Right renal cortex interstitium (tissue), 3 donors: Measurements from ENCODE around the gene CSMD2. TPM values are rescaled to one million over a fixed set of nuclear protein-coding genes. Genes with fewer than 3 reads are reported as not detected.
A peak's percentile ranks its signal among the peaks of the same experiment; 100 is the strongest.

Experiments used
- DNase-seq, 3 donors: peaks; one replicate each; pipeline ENCODE4 v3.0.0-alpha.2; 2013; ENCODE audit warnings: low read depth in 3 of 3, low spot score in 2 of 3
- polyA plus RNA-seq, 3 donors: library from polyadenylated mRNA; unstranded; fragments of 120-200 nt; gene quantifications; one replicate each; pipeline ENCODE4 v1.2.1, GENCODE V29; 2013; ENCODE audit not compliant: insufficient read length in 3 of 3

Gene CSMD2
- polyA plus RNA-seq, 3 donors = 0.78 to 1.1 (median 0.92) TPM

DNA sequence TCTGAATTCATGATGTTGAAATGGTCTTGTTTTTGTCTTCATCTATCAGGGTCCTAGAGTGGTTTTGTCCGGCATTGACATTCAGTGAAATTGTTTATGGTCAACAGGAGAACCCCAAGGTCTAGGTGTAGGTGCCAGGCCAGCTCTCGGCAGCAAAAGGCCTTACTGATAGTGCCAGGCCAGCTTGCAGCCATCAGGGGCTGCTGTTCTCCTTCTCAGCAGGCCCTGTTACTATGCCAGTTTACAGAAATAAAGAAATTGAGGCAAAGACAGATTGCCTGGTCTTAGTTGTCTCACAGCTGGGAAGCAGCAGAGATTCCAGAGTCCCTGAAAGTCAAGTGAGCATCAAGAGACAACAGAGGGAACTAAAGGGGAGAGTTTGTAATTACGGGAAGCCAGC, 289.2 kb downstream of the CSMD2 start:
- no peak for DNase-seq

DNA sequence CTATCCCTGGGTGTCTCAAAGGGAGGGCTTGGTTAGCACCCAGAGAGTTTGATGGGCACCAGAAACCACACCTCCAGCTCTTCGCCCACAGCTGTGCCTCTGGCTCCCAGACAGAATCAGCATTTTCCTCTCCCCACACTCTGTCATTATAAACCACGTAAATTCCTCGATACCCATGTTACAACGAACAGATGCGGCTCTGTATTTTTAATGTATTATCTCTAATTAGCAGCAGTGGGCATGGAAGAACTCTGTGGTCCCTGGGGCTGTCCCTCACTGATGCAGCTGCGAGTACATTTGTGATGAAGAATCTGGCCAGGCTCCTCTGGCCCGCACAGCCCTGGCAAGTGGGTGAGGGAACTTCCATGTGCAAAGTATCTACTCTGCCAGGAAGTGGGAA, 290.4 kb downstream of the CSMD2 start:
- no peak for DNase-seq

DNA sequence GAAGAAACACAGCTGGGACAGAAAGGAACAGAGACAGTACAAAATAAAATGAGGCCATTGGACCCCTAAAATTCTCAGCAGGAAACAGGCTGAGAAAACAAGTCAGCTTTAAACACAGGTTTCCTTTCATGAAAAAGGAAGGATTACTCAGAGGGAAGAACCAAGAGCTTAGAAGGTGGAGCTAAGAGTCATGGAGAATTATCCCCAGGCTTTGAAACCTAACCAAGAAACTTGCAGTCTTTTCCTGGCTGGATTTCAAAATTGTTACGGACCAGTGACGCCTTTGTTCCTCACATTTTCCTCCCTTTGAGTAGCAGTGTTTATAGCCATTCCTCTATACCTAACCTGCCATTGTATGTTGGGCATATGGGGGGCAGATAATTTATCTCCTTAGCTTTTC, 292.3 kb downstream of the CSMD2 start:
- no peak for DNase-seq

DNA sequence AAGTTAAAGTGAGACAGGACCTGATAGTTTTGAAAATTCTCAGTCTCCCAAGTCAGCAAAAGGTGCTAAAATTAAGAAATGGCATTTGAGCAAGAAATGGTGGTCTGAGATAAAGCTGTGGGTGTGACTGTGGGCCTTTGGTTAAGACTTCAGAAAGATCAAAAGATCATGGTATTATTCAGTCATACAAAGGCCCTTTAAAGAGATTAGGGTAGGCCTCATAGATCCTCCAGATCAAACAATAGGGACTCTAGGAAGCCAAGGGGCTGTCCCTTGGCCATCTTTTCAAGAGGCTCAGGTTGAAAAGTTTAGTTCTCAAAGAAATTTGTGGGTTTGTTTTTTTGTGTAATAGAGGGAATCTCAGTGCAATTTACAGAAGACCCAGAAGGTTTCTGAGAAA, 292.8 kb downstream of the CSMD2 start:
- DNase-seq = no peak

DNA sequence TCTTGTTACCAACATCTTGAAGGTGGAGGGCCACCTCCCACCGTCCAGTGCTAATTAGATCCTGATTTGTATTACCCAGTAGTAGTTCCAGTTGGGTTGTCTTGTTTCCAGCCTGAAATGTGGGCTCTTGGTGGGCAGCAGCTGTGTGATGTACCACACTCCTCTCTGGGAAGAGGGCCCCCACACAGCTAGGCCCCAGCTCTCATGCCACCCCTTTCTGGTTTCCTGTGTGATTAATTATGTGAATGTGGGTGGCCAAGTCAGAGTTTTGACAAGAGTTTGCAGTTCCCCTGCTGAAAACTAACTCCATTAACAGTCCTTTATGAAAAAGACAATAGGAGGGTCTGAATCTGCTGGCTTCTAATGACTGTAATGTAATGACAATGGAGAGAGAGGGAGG, 297.3 kb downstream of the CSMD2 start:
- DNase-seq = no peak

DNA sequence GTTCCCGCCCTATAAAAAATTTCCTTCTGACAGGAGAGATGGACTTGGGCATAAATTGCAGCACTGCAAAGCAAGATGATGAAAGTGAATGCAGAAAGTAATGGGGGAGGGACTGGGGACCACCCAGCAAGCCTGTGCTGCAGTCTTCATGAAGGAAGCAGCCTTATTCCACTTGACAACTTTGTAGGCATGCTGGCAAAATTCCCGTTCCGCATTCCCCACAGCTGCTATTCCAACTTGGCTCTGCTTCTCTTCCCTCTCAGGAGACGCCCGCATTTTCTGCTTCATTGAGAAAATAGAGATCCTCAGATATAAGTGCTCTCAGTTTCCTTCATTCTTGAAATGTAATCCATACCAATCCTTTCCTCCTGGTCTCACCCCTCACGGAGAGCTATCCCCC, 298.7 kb downstream of the CSMD2 start:
- peak; percentile 9 to 44 (median 10) for DNase-seq

DNA sequence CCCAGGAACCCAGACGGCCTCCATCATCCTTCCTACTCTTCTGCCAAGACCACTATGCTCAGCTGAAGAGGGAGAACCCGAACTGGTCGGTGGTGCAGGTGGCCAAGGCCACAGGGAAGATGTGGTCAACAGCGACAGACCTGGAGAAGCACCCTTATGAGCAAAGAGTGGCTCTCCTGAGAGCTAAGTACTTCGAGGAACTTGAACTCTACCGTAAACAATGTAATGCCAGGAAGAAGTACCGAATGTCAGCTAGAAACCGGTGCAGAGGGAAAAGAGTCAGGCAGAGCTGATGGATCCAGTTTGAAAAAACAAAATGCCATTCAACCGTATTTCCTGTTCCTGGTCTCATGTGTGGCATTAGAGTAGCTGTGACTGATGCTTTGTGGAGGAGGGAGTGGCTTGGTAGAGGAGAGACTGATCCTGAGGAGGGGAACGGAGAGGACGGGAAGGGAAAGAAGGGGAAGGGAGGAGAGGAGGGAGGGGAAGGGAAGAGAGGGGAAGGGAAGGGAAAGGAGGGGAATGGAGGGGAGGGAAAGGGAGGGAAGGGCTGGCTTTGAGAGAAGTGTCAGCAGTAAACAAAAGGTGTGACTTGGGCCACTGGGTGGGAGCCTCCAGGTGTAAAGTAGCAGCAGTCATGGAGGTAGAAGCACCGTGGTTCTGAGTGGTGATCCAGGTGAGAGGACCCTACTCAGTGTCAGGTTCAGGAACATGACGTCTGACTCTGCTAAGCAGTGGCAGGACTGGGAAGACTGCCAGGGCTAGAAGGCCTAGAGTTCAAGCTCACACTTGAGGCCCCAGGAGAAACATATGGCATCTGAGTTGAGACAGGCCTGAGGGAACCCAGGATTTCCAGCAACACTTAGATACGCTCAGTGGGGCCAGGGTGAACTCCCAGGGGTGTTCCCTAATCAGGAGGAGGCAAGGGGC, 300.3 kb downstream of the CSMD2 start:
- DNase-seq = no peak

DNA sequence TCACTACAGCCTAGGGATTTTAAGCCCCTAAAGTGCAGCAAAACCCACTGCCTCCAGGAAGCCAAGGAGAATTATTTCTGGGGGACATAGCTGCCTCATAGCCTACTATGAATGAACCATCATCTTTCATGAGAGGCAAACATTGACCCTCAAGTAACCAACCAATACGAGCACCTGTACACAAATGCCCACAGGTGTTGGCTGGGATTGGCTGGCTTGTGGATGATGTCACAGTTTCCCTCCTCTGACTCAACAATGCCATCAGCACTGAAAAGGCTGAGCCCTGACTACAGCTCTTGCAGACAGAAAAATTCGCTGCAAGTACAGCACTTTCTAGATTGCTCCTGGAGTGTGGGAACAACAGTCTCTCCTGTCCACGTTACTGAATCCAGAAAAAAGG, 301.3 kb downstream of the CSMD2 start, which contains the start of gene HMGB4:
Gene HMGB4 (plus strand): TSS at position 301 of the 400 bp plus-strand sequence. CDS start 113 bp downstream, outside the sequence.
- DNase-seq = no peak

DNA sequence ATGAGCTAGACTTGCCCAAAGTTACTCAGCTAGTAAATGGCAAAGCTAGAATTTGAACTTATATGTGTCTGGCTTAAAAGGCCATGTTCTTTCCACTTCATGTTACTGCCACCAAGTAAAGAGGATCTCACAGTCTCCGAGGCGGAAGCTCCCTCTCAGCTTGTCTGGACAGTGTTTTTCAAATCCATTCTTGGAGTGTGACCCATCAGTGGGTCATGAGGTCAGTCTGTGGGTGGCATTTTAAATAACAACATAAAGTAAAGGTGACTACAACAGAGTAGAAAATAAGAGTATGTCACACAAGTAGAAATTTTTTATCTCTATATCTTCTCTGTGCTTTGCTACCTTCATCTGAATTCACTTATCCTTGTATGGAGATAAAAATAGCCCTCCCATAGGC, 304.4 kb downstream of the CSMD2 start:
- no peak for DNase-seq

DNA sequence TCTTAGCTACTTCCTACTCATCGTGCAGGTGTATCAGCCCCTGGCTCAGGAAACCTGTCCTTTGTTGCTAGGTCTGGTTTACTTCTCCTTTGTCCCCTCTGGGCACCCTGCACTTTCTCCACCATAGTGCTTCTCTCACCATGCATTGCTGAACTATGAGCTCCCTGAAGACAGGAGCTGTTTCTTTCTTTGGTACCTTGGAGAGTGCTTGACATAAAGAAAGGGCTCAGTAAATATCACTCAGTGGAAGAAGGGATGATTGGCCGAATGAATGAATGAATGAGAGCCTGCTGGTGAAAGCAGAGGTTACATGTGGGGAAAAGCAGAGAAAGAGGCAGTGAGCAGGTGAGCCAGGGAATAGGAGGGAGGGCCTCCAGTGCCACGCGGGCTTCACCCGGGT, 310.9 kb downstream of the CSMD2 start:
- DNase-seq = no peak

DNA sequence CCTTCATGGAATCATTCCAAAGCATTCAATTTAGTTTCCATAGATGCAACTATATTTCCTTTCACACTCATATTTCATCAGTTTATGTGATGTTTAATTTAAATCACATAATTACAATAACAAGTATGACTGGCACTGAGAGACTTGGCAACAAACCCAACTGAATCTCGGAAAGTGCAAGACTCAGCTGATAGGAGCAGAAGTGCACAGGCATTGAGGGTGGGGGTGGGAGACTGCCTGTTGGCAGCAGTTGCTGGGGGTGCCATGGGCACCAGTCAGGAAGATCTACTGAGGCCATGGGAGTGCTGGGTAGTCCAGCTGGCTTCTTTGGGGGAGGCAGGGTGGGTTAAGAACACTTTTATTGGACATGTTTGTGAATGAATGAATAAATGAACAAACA, 311.6 kb downstream of the CSMD2 start:
- DNase-seq = no peak

DNA sequence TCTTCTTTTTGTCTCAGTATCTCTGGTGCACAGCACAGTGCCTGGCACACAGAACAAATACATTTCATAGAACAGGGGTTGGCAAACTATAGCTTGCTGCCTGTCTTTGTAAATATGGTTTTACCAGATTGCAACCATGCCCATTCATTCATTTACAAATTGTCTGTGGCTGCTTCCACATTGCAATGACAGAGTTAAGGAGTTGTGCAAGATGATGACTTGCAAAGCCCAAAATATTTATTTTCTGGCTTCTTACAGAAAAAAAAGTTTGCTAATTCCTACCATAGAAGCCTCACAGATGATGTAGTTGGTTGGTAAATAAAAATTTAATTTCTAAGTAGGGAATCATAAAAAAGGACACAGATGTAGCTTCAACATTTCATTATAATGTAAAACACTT, 312.3 kb downstream of the CSMD2 start:
- DNase-seq = no peak

DNA sequence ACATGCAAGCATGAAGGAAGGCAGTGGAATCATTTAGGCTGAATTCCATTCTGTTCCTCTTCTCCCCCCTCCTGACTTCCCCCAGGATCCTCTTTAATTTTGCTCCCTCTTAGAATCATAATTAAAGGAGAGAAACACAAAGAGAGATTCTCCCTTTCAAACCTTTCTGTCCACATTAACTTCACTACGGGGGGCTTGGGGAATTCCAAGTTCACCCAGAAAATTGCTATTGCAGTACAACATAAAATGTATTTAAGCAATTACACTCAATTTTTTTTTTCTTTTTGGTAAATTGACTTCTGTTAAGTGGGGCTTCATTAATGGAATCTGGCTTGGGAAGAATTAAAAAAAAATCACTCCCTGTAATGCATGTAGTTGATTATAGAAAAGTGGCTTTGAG, 314.5 kb downstream of the CSMD2 start:
- no peak for DNase-seq

DNA sequence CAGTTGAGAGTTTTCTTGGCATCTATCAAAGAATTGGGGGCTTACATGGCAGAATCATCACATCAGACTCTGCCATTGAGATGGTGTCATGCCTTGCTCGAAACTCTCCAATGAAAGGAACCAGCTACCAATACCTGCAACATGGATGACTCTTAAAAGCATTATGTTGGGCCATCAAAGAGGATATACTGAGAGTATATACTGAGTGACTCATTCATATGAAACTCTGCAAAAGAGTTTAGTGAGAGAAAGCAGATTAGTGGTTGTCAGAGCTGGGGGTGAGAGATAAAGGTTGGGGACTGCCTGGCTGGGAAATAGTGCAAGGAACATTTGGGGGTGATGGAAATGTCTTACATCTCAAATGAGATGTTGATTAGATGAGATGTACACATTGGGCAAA, 315.8 kb downstream of the CSMD2 start:
- no peak for DNase-seq

DNA sequence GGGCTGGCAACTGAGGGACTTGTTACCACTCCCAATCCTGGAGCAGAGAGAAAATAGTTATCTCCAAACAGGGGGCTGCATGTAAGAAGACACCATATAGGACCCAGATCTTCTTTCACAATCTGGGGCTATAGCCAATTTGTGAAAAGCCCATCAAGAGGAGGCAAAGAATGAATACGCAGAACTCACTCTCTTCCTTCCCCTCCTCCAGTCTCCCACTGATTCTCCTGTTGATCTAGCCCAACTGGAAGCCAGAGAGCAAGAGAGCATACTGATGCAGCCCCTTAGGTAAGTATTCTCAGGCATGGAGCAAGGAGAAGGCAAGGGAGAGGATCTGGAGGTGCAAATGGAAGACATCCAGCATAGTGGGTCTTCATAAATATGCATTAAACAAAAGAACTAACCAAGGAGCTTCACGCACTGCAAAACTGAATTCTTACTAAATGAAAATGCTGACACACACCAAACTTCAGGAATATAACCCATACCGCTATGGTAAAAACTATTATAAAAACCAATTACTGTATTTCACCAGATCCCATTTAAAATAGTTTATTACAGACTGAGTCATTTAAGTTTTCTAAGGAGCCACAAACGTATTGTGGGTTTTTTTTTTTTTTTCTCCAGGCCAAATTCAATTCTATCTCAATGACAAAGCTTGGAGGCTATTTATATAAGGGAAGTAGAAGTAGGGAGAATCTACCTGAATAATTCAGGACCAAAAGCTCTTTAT, 316.7 kb downstream of the CSMD2 start:
- DNase-seq = no peak

DNA sequence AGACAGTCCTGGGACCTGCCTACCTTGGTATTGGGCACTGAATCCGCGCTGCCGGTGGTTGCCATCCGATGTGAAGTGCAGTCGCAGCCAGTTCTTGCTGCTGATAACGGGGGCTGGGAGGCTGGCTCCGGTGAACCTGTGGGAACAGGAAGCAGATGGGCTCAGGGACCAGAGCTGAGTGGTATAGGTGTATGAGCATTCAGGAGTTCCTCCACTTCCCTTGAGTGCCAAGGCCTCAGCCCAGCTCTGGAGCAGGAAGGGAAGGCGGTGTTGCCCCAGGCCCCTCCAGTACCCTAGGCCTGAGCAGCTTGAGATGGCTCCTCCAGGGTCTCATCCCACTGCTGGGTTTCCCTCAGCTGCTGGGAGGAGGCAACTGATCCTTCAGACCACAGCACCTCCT, 318.2 kb downstream of the CSMD2 start:
- no peak for DNase-seq

DNA sequence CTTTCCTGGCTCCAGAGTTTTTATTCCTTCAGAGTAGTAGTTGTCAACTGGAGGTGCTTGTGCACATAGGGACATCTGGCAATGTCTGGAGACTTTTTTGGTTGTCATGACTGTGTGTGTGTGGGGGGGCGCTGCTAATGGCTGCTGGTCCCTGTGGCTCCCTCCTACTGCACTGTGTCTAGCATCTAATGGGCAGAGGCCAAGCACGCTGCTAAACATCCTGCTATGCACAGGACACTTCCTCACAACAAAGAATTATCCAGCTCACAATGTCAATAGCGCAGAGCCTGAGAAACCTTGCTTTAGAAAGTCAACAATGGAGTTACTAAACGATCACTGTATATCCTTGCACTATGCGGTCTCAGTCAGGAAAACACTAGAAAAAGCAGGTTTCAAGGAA, 320.9 kb downstream of the CSMD2 start:
- no peak for DNase-seq

DNA sequence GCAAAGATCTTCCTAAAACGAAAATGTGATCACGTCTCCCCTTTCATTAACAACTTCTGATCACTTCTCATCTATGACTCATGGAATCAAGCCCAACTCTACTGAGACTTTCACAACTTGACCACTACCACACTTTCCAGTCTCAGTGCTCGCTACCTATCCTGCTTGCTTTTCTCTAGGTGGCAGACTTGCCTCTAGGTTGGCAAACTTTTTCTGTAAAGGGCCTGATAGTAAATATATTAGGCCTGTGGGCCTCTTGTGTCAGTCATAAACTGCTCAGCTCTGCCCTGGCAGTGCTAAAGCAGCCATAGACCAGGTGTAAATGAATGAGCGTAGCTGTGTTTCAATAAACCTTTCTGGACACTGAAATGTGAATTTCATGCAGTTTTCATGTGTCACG, 322.7 kb downstream of the CSMD2 start:
- no peak for DNase-seq

DNA sequence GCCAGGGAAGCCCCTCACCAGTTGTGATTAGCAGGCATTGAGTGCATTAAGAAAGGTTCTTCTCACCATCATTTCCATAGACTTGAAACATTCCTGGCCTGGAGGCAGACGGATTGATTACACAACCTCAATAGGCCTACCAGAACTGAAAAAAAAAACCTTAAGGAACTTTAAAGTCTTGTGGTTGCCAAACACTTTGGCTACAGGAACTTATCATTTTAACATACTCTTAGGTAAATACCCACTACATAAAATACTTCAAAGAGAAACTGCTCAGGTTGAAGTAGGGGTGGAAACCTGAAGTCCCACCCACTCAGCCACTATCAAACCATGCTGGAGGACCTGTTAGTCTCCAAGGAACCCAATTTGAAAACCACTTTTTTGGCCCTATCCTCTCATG, 323.5 kb downstream of the CSMD2 start:
- no peak for DNase-seq

DNA sequence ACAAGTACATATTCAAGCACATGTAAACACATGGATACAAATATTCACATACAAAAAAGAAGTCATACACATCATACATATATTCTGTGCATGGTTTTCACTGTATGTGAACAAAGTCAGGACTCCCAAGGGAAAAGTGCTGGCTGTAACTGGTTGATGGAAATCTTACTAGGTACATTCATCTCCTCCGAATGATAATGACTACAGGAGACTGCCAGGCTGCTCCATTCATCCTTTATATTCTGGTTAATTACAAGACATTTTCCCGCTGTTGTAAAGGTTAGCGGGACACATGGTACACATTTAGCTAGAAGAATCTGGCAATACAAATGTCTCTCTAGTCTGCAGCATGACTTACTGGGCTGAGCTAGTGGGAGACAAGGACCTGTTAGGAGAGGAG, 327.4 kb downstream of the CSMD2 start:
- DNase-seq = no peak

DNA sequence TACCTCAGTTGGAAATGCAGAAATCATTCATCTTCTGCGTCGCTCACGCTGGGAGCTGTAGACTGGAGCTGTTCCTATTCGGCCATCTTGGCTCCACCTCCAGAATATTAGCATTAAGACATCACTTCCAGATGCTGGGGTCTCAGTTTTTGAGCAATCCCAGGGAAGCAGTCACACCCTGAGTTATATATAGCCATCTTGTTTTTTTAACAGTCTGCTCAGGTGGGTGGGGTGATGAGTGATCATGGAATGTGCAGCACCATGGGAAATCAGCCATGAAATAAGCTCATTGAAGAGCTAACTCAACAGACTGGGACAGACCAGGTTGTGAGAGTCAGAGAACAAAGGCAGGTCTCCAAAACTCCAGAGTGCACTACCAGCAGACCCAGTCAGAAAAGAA, 328.1 kb downstream of the CSMD2 start:
- DNase-seq = no peak

DNA sequence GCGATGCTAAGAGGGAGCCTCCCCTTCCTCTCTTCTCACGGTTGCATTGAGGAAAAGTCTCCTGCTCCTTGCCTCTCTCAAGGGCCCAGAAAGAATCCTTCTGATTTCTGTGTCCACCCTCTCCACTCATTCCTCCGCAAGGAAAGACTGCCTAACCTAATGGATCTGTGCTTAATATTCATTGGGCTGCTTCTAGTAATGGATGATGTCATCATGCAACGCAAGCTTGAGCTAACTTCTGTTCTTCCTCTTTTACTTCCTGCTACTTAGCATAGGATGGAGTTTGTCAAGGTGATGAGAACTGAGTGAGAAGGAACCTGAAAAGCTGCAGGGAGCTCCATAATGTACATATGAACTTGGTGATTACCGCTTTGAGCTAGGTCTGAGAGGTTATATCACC, 336.4 kb downstream of the CSMD2 start:
- no peak for DNase-seq
